Gastrocnemius medialis (tissue), 4 donors: ENCODE measurements around the gene ASCC1. TPM values are rescaled to one million over a fixed set of nuclear protein-coding genes. Genes with fewer than 3 reads are reported as not detected.

ENCODE experiments used
- ATAC-seq, 2 donors: fragments of 150-250 bp; one replicate each; pipeline ENCODE4 v1.9.1; 2016
- DNase-seq, 2 donors: peaks; one replicate each; pipeline ENCODE4 v3.0.0-alpha.2; 2019
- H3K27ac ChIP-seq, 4 donors: fragments of 200-600 bp; sonication (generic); 1 replicate in 1 of 4; 2 replicates in 3 of 4; pipeline ENCODE4 v1.5.1; 2016 to 2018; ENCODE audit warnings: mild to moderate bottlenecking in 2 of 4, moderate library complexity in 1 of 4
- H3K27me3 ChIP-seq, 3 donors: fragments of 200-600 bp; sonication (generic) in 2 of 3; 1 replicate in 1 of 3; 2 replicates in 2 of 3; pipeline versions ENCODE4 v1.5.1 to v1.6.0; 2016 to 2019; ENCODE audit warnings: mild to moderate bottlenecking in 1 of 3, moderate library complexity in 1 of 3
- H3K36me3 ChIP-seq, 2 donors: fragments of 200-600 bp; sonication (generic) in 1 of 2; one replicate each; pipeline ENCODE4 v1.5.1; 2017 to 2018
- H3K4me1 ChIP-seq, 2 donors: fragments of 200-600 bp; sonication (generic) in 1 of 2; one replicate each; pipeline ENCODE4 v1.5.1; 2016 to 2017; ENCODE audit warnings: mild to moderate bottlenecking in 2 of 2
- H3K4me3 ChIP-seq, 4 donors: fragments of 200-600 bp; sonication (generic) in 3 of 4; 1 replicate in 1 of 4; 2 replicates in 3 of 4; pipeline ENCODE4 v1.5.1; 2016 to 2019; ENCODE audit warnings: mild to moderate bottlenecking in 2 of 4
- H3K9me3 ChIP-seq, 3 donors: fragments of 200-600 bp; sonication (generic) in 2 of 3; 1 replicate in 1 of 3; 2 replicates in 2 of 3; pipeline ENCODE4 v1.5.1; 2016 to 2019
- POLR2A ChIP-seq, 2 donors: fragments of 450-650 bp; IDR thresholded peaks; one replicate each; pipeline ENCODE4 v1.6.1; 2017; ENCODE audit warnings: antibody characterized with exemption in 2 of 2, mild to moderate bottlenecking in 2 of 2, moderate library complexity in 2 of 2
- in situ Hi-C, 4 donors: fragments of 200-750 bp; cut with MboI; loops; one replicate each; pipeline versions ENCODE4 v1.15.0 to v1.8.0; 2017; ENCODE audit warnings: low sequenced_read_pairs in 4 of 4
- intact Hi-C: fragments of 100-400 bp; cut with DNase I; formaldehyde crosslinking; loops from one replicate; pipeline ENCODE4 v1.15.1; 2023; ENCODE audit warnings: low total_unique reads
- total RNA-seq, 4 donors: library from RNA; depleted of rRNA; stranded (reverse); fragments of >200 nt; gene quantifications; one replicate each; pipeline versions ENCODE4 v1.1.0 to v1.2.3, GENCODE V29; 2016
- TF ChIP-seq, protein P1 (sequence below), 5 experiments: fragments of 450-650 bp in 3 of 5; fragments of 200-600 bp in 2 of 5; sonication (generic) in 2 of 5; IDR thresholded peaks in 4 of 5; conservative IDR thresholded peaks in 1 of 5; 1 replicate in 4 of 5; 2 replicates in 1 of 5; pipeline ENCODE4 v1.5.1; 2016 to 2019; ENCODE audit warnings: antibody characterized with exemption in 5 of 5, mild to moderate bottlenecking in 3 of 5, moderate library complexity in 3 of 5

The ASCC1 gene
- total RNA-seq, 4 donors from 2014 or later = 26.1 to 31.1 (median 29.6) TPM

DNA sequence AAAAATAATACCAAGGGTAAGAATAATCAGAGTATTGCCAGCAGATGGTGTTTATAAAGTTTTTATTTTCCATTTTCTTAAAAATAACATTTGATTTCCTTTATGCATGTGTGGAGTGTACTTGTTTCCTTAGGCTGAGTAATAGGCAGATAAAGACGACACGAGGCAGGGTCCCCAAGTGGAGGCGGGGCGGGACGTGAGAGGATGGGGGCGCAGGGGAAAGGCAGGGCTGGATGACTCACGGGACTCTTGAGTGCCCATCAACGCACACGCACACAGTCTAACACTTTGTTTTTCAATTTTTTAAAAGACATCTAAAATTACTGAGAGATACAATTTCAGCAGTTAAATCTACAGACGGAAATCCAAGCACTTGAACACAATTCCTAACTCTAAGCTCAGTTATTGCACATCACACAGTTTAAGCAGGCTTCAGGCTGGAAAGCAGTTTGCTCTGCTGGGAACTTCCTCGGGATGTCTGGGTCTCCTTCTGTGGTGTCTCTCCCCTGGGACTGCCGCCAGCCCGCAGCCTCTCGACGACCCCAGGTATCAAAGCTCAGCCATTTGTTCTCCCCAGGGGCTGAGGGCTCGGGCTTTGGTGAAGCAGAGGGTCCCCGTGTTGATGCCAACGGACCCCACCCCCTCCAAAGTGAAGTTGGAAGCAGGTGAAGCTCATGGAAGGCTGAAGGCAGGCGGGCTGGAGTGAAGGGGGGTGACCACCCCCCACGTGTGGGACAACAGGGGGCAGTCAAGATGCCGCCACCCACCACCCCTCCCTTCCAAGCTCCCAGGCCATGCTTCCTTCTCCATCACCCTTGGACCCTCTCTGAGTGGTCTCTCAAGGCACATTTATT is 156.9 kb downstream of the ASCC1 start:
- H3K9me3 ChIP-seq = no peaks in the 10 kb centered on the region

DNA sequence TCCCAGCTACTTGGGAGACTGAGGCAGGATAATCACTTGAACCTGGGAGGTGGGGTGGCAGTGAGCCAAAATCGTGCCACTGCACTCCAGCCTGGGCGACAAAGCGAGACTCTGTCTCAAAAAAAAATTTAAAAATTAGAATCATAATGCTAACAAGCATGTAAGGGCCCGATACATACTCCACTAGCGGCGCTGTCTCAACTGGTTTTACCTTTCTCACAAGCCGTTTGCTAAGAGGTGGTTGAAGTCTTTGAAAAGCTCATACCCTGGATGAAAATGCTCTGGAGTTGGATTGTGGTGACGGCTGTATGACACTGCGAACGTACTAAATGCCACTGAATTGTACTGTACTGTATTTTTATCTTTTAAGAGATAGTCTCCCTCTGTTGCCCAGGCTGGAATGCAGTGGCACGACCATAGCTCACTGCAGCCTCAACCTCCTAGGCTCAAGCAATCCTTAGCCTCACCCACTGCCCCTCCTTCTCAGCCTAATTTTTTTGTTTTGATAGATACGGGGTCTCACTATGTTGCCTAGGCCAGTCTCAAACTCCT is 157.7 kb downstream of the ASCC1 start:
- H3K27ac ChIP-seq = no peak overlapping the region
- no peak for DNase-seq

More for the DNA sequence above, 156.9 kb downstream of the ASCC1 start:
- Histone ChIP-seq H3K4me3 (no peak overlapping the region), H3K4me1 (peaks cover 0 to 4% of the 10 kb centered on the region in 2 donors), H3K27ac (no peak overlapping the region), H3K36me3 (no peaks in the 10 kb centered on the region), H3K27me3 (no peaks in the 10 kb centered on the region)
- DNase-seq (no peak), ATAC-seq (no peak)
- TF ChIP-seq, protein P1, sequence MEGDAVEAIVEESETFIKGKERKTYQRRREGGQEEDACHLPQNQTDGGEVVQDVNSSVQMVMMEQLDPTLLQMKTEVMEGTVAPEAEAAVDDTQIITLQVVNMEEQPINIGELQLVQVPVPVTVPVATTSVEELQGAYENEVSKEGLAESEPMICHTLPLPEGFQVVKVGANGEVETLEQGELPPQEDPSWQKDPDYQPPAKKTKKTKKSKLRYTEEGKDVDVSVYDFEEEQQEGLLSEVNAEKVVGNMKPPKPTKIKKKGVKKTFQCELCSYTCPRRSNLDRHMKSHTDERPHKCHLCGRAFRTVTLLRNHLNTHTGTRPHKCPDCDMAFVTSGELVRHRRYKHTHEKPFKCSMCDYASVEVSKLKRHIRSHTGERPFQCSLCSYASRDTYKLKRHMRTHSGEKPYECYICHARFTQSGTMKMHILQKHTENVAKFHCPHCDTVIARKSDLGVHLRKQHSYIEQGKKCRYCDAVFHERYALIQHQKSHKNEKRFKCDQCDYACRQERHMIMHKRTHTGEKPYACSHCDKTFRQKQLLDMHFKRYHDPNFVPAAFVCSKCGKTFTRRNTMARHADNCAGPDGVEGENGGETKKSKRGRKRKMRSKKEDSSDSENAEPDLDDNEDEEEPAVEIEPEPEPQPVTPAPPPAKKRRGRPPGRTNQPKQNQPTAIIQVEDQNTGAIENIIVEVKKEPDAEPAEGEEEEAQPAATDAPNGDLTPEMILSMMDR (IDR thresholded peaks at IDR 0.05 in 4 of 5, conservative IDR thresholded peaks at IDR 0.05 in 1 of 5) = no peak
- TF ChIP-seq POLR2A (IDR thresholded peaks at IDR 0.05) = no peak
- in situ Hi-C loops (no loop called here), intact Hi-C loops (no loop called here)

DNA sequence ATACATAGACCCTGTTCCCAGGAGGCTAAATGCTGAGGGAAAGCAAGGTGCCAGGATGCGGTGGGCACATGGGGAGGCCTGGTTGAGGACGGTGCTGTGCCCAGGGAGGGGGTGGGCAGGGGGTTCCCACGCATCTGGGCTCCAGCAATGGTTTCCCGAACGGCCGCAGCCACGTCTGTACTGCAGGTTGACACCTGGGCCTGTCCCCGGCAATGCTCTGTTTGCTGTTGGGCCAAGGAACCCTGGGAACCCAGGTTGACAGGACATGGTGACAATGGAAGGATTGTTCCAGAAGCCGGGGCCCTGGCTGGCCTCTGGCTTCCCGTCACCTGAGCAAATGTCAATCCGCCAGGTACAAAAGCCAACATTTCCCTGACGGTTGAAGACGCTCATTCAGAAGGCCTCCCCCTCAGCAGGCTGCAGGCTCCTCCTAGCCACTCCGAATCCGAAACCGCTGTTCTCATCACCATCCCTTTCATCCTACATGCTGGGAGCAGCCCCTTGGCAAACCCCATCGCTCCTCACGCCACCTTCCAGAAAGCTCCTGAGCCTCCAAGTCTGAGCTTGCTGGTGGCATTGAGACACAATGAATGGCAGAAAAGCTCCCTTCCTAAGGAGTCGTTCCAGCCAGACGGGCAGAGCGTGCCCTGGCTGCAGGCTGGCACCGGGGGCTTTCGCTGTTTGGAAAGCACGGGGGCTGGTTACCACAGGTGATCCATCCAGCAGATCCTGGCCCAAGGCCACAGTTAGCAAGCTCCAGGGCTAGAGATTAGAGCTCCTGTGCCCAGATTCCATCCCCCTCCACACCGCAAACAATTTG is 158.9 kb downstream of the ASCC1 start:
- ATAC-seq = no peak
- TF ChIP-seq, protein P1 (IDR thresholded peaks at IDR 0.05 in 4 of 5, conservative IDR thresholded peaks at IDR 0.05 in 1 of 5) = no peak
- TF ChIP-seq POLR2A (IDR thresholded peaks at IDR 0.05) = no peak
- Histone ChIP-seq H3K4me3 (no peak overlapping the region), H3K4me1 (peaks cover 0 to 4% of the 10 kb centered on the region in 2 donors), H3K27ac (no peak overlapping the region), H3K36me3 (no peaks in the 10 kb centered on the region), H3K27me3 (no peaks in the 10 kb centered on the region), H3K9me3 (no peaks in the 10 kb centered on the region)
- DNase-seq = no peak
- in situ Hi-C loops = no loop called here
- intact Hi-C loops = no loop called here

More for the DNA sequence above, 157.7 kb downstream of the ASCC1 start:
- in situ Hi-C loops = no loop called here
- no peaks in the 10 kb centered on the region for H3K36me3 ChIP-seq
- H3K9me3 ChIP-seq = no peaks in the 10 kb centered on the region
- intact Hi-C loops = no loop called here
- H3K4me1 ChIP-seq = peaks cover 0 to 4% of the 10 kb centered on the region in 2 donors
- no peak for TF ChIP-seq POLR2A (IDR thresholded peaks at IDR 0.05)
- ATAC-seq = no peak
- H3K4me3 ChIP-seq = no peak overlapping the region
- no peaks in the 10 kb centered on the region for H3K27me3 ChIP-seq

DNA sequence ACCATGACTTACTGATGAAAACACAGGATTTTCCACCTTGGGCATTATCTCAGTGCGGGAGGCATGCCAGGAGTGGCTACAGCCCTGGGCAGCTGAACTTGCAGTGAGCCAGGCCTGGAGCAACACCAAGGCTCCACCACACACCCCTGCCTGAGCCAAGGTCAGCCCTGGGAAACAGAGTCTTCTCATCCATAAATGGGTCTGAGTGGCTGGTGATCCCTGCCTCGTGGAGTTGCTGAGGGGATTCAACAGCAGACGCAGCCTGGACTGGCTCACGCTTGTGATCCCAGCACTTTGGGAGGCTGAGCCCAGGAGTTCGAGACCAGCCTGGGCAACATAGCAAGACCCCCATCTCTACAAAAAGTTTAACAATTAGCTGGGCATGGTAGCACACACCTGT is 160.0 kb downstream of the ASCC1 start:
- ATAC-seq (peak; percentile 24), DNase-seq (peak in 1 of 2 donors; percentile 28)
- Histone ChIP-seq H3K4me1 (peaks cover 0 to 4% of the 10 kb centered on the region in 2 donors), H3K27ac (no peak overlapping the region), H3K27me3 (no peaks in the 10 kb centered on the region), H3K36me3 (no peaks in the 10 kb centered on the region), H3K9me3 (no peaks in the 10 kb centered on the region), H3K4me3 (no peak overlapping the region)
- intact Hi-C loops = no loop called here
- in situ Hi-C loops = no loop called here
- no peak for TF ChIP-seq POLR2A (IDR thresholded peaks at IDR 0.05)
- TF ChIP-seq, protein P1 (IDR thresholded peaks at IDR 0.05 in 4 of 5, conservative IDR thresholded peaks at IDR 0.05 in 1 of 5) = no peak
